Measurements from ENCODE around the gene LCE1C.

LCE1C gene

GRCh38 chr1:152770411-152770810 lies 36.0 kb downstream of the LCE1C start:
- CTCF ChIA-PET = no interaction called here

DNA sequence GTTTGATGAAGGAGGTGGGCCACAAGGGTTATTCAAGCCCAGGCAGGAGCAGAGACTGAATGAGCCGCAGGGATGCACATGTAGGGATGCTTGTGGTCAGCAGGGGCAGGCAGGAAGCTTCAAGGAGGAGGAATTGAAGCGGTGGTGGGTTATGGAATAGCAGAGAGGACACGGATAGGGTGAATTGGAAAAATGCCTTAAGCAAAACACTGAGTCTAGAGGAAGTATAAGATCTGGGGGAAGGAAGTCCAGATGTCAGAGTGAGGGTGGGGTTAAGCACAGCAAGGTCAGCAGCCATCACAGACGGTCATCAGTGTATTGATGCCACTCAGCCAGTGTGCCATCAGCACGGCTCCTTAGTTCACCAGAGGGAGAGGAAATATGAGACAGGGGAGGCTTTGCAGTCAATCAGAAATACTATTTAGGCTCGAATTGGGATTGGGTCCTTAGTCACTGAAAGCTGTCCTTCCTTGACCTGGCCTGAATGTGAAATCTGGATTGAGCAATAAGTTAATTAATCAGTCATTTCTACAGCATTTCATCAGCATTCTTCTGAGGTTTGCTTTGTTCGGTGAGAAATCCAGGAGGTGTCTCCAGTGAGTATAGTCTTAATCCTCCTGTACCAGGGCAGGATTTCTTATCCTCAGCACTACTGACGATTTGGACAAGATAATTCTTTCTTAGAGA lies 37.5 kb downstream of the LCE1C start:
- TF ChIP-seq, protein P1, sequence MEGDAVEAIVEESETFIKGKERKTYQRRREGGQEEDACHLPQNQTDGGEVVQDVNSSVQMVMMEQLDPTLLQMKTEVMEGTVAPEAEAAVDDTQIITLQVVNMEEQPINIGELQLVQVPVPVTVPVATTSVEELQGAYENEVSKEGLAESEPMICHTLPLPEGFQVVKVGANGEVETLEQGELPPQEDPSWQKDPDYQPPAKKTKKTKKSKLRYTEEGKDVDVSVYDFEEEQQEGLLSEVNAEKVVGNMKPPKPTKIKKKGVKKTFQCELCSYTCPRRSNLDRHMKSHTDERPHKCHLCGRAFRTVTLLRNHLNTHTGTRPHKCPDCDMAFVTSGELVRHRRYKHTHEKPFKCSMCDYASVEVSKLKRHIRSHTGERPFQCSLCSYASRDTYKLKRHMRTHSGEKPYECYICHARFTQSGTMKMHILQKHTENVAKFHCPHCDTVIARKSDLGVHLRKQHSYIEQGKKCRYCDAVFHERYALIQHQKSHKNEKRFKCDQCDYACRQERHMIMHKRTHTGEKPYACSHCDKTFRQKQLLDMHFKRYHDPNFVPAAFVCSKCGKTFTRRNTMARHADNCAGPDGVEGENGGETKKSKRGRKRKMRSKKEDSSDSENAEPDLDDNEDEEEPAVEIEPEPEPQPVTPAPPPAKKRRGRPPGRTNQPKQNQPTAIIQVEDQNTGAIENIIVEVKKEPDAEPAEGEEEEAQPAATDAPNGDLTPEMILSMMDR (IDR thresholded peaks at IDR 0.05; ENCODE audit: control extremely low read depth, extremely low read depth, low read depth, missing control alignments) = no peak
- CTCF ChIA-PET = interaction anchor here (1.0 kb wide), 1 partner anchor 8 kb away, joined by 4 read pairs; no protein-coding TSS in a partner anchor
- no peak for DNase-seq (ENCODE audit: extremely low spot score)
- POLR2A ChIA-PET = no interaction called here

More at GRCh38 chr1:152770411-152770810, 36.0 kb downstream of the LCE1C start:
- POLR2A ChIA-PET = no interaction called here
- no peak for DNase-seq (ENCODE audit: extremely low spot score)
- TF ChIP-seq, protein P1 (IDR thresholded peaks at IDR 0.05; ENCODE audit: control extremely low read depth, extremely low read depth, low read depth, missing control alignments) = no peak

DNA sequence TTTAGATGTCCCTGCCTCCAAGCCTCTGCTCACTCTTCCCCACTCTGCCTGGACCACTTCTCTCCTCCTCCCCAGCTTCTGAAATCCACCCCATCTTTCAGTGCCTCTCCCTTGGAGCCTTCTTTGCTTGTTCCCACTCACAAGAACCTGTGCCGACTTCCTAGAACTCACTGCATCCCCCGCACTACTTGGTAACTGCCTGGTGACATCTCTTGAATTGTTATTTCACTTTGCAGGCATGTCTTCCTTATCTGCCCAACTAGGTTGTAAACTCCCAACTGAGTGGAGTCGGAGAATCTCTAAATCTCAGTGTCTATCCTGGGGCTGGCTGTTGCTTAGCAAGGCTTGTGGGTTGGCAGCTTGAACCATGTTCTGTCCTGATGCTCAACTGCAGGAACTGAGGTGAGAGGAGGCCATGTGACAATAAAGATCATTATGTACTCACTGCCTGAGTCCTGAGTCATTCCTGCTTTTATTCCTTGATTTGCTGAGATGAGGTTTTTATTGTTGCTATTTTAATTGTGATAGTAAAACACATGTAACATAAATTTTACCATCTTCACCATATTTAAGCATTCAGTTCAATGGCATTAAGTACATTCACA lies 44.7 kb downstream of the LCE1C start:
- TF ChIP-seq, protein P1 (IDR thresholded peaks at IDR 0.05; ENCODE audit: control extremely low read depth, extremely low read depth, low read depth, missing control alignments) = no peak
- ChIA-PET CTCF (no interaction called here), POLR2A (no interaction called here)

GRCh38 chr1:152760551-152761190 lies 45.8 kb downstream of the LCE1C start:
- TF ChIP-seq, protein P1 (IDR thresholded peaks at IDR 0.05; ENCODE audit: control extremely low read depth, extremely low read depth, low read depth, missing control alignments) = no peak
- POLR2A ChIA-PET = no interaction called here
- no peak for DNase-seq (ENCODE audit: extremely low spot score)
- CTCF ChIA-PET = interaction anchor here (0.8 to 2.1 kb wide), 2 partner anchors 16 to 17 kb away, joined by 3 to 5 read pairs; no protein-coding TSS in a partner anchor

More for the DNA sequence above, 44.7 kb downstream of the LCE1C start:
- DNase-seq (ENCODE audit: extremely low spot score) = no peak

DNA sequence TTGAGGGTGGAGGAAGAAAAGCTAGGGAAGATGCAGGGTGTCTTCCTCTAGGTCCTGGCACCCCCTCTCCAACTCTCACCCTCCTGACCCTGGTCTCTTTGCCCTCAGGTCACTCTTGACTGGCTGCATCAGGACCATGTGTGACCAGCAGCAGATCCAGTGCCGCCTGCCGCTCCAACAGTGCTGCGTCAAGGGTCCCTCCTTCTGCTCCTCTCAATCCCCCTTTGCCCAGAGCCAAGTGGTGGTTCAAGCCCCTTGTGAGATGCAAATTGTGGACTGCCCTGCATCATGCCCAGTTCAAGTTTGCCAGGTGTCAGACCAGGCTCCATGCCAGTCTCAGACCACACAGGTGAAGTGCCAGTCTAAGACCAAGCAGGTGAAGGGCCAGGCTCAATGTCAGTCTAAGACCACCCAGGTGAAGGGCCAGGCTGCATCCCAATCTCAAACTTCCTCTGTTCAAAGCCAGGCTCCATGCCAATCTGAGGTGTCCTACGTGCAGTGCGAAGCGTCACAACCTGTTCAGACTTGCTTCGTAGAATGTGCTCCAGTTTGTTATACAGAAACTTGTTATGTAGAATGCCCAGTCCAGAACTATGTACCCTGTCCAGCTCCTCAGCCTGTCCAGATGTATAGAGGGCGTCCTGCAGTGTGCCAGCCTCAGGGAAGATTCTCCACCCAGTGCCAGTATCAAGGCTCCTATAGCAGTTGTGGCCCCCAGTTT lies 46.8 kb downstream of the LCE1C start:
- no peak for DNase-seq (ENCODE audit: extremely low spot score)
- TF ChIP-seq, protein P1 (IDR thresholded peaks at IDR 0.05; ENCODE audit: control extremely low read depth, extremely low read depth, low read depth, missing control alignments) = no peak
- POLR2A ChIA-PET = no interaction called here
- CTCF ChIA-PET = interaction anchor here (0.8 to 2.1 kb wide), 2 partner anchors 15 to 18 kb away, joined by 3 to 5 read pairs; no protein-coding TSS in a partner anchor

- TF ChIP-seq, protein P1 (IDR thresholded peaks at IDR 0.05; ENCODE audit: control extremely low read depth, extremely low read depth, low read depth, missing control alignments) = no peak
- POLR2A ChIA-PET = no interaction called here
- CTCF ChIA-PET = interaction anchor here (2.1 kb wide), 1 partner anchor 19 kb away, joined by 5 read pairs; no protein-coding TSS in a partner anchor
- DNase-seq (ENCODE audit: extremely low spot score) = no peak
Observed at GRCh38 chr1:152758636-152759035, 47.8 kb downstream of the LCE1C start.

Data from GM10248 (cell line).